Measurements from ENCODE around the gene HOXA7. TPM values are rescaled to one million over a fixed set of nuclear protein-coding genes. Genes with fewer than 3 reads are reported as not detected.
A peak's percentile ranks its signal among the peaks of the same experiment; 100 is the strongest.

The HOXA7 gene
- total and polyA plus RNA-seq, 7 donors = 4.7 to 23.9 (median 9.1) TPM

- WGBS, 2 donors = 8 to 44% methylated on average over 57 of the region's 57 CpGs
- Histone ChIP-seq H3K36me3 (no peaks in the 10 kb centered on the region), H3K4me3 (peak overlapping the region; percentile 55 to 70 (median 66)), H3K27ac (peak overlapping the region; percentile 93 to 99 (median 94)), H3K4me1 (peaks cover 0 to 91% (median 82%) of the 10 kb centered on the region in 4 donors), H3K27me3 (no peaks in the 10 kb centered on the region), H3K9me3 (no peaks in the 10 kb centered on the region)
- TF ChIP-seq CTCF (IDR thresholded peaks at IDR 0.05) (no peak), POLR2AphosphoS5 (IDR thresholded peaks at IDR 0.05) (peak; percentile 66 to 86 (median 81)), EP300 (IDR thresholded peaks at IDR 0.05) (peak in 3 of 4 donors; percentile 12 to 73 (median 66)), POLR2A (IDR thresholded peaks at IDR 0.05) (peak; percentile 21 to 39)
- intact Hi-C loops (cut with DNase I) = no loop called here
- peak; percentile 90 for DNase-seq
Measured at GRCh38 chr7:27112955-27113949, 43.2 kb downstream of the HOXA7 start.

GRCh38 chr7:27112361-27112760, 44.1 kb downstream of the HOXA7 start:
- H3K9me3 ChIP-seq = no peaks in the 10 kb centered on the region
- WGBS, 2 donors = 23 to 56% methylated on average over 4 of the region's 4 CpGs
- H3K27ac ChIP-seq = peak overlapping the region; percentile 93 to 99 (median 94)
- intact Hi-C loops (cut with DNase I) = no loop called here
- peak overlapping the region in 1 of 4 donors; percentile 70 for H3K4me3 ChIP-seq
- TF ChIP-seq POLR2A (IDR thresholded peaks at IDR 0.05) (no peak), CTCF (IDR thresholded peaks at IDR 0.05) (no peak), POLR2AphosphoS5 (IDR thresholded peaks at IDR 0.05) (no peak), EP300 (IDR thresholded peaks at IDR 0.05) (no peak)
- no peaks in the 10 kb centered on the region for H3K27me3 ChIP-seq
- no peaks in the 10 kb centered on the region for H3K36me3 ChIP-seq
- H3K4me1 ChIP-seq = peaks cover 0 to 83% (median 76%) of the 10 kb centered on the region in 4 donors
- no peak for DNase-seq

GRCh38 chr7:27111751-27112277, 44.7 kb downstream of the HOXA7 start:
- peak overlapping the region; percentile 93 to 99 (median 94) for H3K27ac ChIP-seq
- WGBS, 2 donors = 9 to 54% methylated on average over 4 of the region's 4 CpGs
- intact Hi-C loops (cut with DNase I) = no loop called here

GRCh38 chr7:27111042-27111750, 45.3 kb downstream of the HOXA7 start:
- DNase-seq = peak; percentile 85
- Histone ChIP-seq H3K27ac (peak overlapping the region; percentile 93 to 99 (median 94)), H3K9me3 (no peaks in the 10 kb centered on the region), H3K4me3 (peak overlapping the region in 3 of 4 donors; percentile 18 to 42 (median 38)), H3K27me3 (no peaks in the 10 kb centered on the region), H3K36me3 (no peaks in the 10 kb centered on the region), H3K4me1 (peaks cover 0 to 77% (median 65%) of the 10 kb centered on the region in 4 donors)
- TF ChIP-seq POLR2AphosphoS5 (IDR thresholded peaks at IDR 0.05) (peak in 1 of 4 donors; percentile 44), CTCF (IDR thresholded peaks at IDR 0.05) (no peak), EP300 (IDR thresholded peaks at IDR 0.05) (no peak), POLR2A (IDR thresholded peaks at IDR 0.05) (no peak)
- whole genome bisulfite sequencing, 2 donors = 26 to 57% methylated on average over 6 of the region's 6 CpGs
- intact Hi-C loops (cut with DNase I) = no loop called here

More at GRCh38 chr7:27111751-27112277, 44.7 kb downstream of the HOXA7 start:
- H3K27me3 ChIP-seq = no peaks in the 10 kb centered on the region
- H3K4me3 ChIP-seq = no peak overlapping the region
- no peaks in the 10 kb centered on the region for H3K36me3 ChIP-seq
- no peaks in the 10 kb centered on the region for H3K9me3 ChIP-seq
- no peak for TF ChIP-seq POLR2AphosphoS5 (IDR thresholded peaks at IDR 0.05)
- TF ChIP-seq POLR2A (IDR thresholded peaks at IDR 0.05) = no peak
- H3K4me1 ChIP-seq = peaks cover 0 to 77% (median 71%) of the 10 kb centered on the region in 4 donors
- no peak for DNase-seq
